Mesendoderm (in vitro differentiated cells): ENCODE results near the gene MAML3.

Experiments
- DNase-seq: peaks from one replicate; pipeline ENCODE4 v3.0.0; 2013
- H2AK5ac ChIP-seq: 2 replicates; pipeline ENCODE4 v1.6.1; 2013; ENCODE audit warnings: low read length, inconsistent platforms
- H2BK120ac ChIP-seq: 2 replicates; pipeline ENCODE4 v1.6.1; 2013; ENCODE audit warnings: low read depth, mild to moderate bottlenecking, low read length, moderate library complexity, mixed read lengths
- H2BK15ac ChIP-seq: replicated peaks from 2 replicates; pipeline ENCODE4 v1.6.1; 2013; ENCODE audit warnings: low read depth, mild to moderate bottlenecking, moderate library complexity
- H2BK5ac ChIP-seq: 2 replicates; pipeline ENCODE4 v1.6.1; 2013; ENCODE audit warnings: low read length, inconsistent platforms
- H3K18ac ChIP-seq: 2 replicates; pipeline ENCODE4 v1.6.1; 2013; ENCODE audit warnings: mild to moderate bottlenecking, low read length, mixed read lengths
- H3K23ac ChIP-seq: one replicate; pipeline ENCODE4 v1.6.1; 2013; ENCODE audit warnings: low read length
- H3K27ac ChIP-seq: 2 replicates; pipeline ENCODE4 v1.5.1; 2013; ENCODE audit warnings: low read depth, mild to moderate bottlenecking, inconsistent platforms, low read length, moderate library complexity
- H3K27me3 ChIP-seq: 2 replicates; pipeline ENCODE4 v1.6.1; 2013; ENCODE audit warnings: low read length, control low read depth, mild to moderate bottlenecking, inconsistent platforms; ENCODE audit not compliant: insufficient read depth, poor library complexity
- H3K36me3 ChIP-seq: 2 replicates; pipeline ENCODE4 v1.6.1; 2013; ENCODE audit warnings: low read length, inconsistent platforms; ENCODE audit not compliant: control insufficient read depth, insufficient read depth
- H3K4ac ChIP-seq: one replicate; pipeline ENCODE4 v1.6.1; 2013; ENCODE audit warnings: low read depth, mild to moderate bottlenecking, low read length, moderate library complexity
- H3K4me1 ChIP-seq: 2 replicates; pipeline ENCODE4 v1.6.1; 2013; ENCODE audit warnings: low read depth, low read length, inconsistent platforms; ENCODE audit not compliant: control insufficient read depth
- H3K4me2 ChIP-seq: 2 replicates; pipeline ENCODE4 v1.6.1; 2013; ENCODE audit warnings: low read length
- H3K4me3 ChIP-seq: 2 replicates; pipeline ENCODE4 v1.5.1; 2013; ENCODE audit warnings: mild to moderate bottlenecking, low read length
- H3K56ac ChIP-seq: one replicate; pipeline ENCODE4 v1.6.1; 2013; ENCODE audit warnings: low read length
- H3K79me1 ChIP-seq: 2 replicates; pipeline ENCODE4 v1.6.1; 2013; ENCODE audit warnings: low read length, inconsistent platforms
- H3K79me2 ChIP-seq: 2 replicates; pipeline ENCODE4 v1.6.1; 2013; ENCODE audit warnings: mild to moderate bottlenecking, low read length; ENCODE audit not compliant: control insufficient read depth, insufficient read depth
- H3K9ac ChIP-seq: 2 replicates; pipeline ENCODE4 v1.6.1; 2013; ENCODE audit warnings: low read length, inconsistent platforms
- H4K5ac ChIP-seq: one replicate; pipeline ENCODE4 v1.6.1; 2013; ENCODE audit warnings: low read length
- H4K8ac ChIP-seq: one replicate; pipeline ENCODE4 v1.6.1; 2013; ENCODE audit warnings: low read depth, mild to moderate bottlenecking, control low read depth, low read length, moderate library complexity
- WGBS: extraction: QIAGEN DNeasy Blood & Tissue Kit; methylation state at CpG from one replicate; pipeline ENCODE4 v1.1.7; 2013; ENCODE audit warnings: low lambda C conversion rate, missing lambda C conversion rate; ENCODE audit not compliant: insufficient coverage; ENCODE audit errors: extremely low coverage; 5-methylcytosine and 5-hydroxymethylcytosine counted together

MAML3 gene

GRCh38 chr4:139735381-139736273 is 418.4 kb downstream of the MAML3 start:
- WGBS, result no CpG with 5 or more reads among the region's 59 CpGs
- Histone ChIP-seq H3K23ac (peak overlapping the region; percentile 71), H2AK5ac (no peak overlapping the region), H3K79me2 (no peaks in the 10 kb centered on the region), H3K36me3 (no peaks in the 10 kb centered on the region), H3K27me3 (no peaks in the 10 kb centered on the region), H3K4me2 (peak overlapping the region; percentile 82), H4K8ac (peak overlapping the region; percentile 3), H2BK5ac (peak overlapping the region; percentile 74), H3K9ac (peak overlapping the region; percentile 75), H4K5ac (peak overlapping the region; percentile 56), H3K4ac (peak overlapping the region; percentile 74), H3K4me3 (peak overlapping the region; percentile 53), H2BK120ac (no peak overlapping the region), H3K4me1 (peaks cover 18% of the 10 kb centered on the region), H3K18ac (peak overlapping the region; percentile 72), H3K56ac (peak overlapping the region; percentile 96), H2BK15ac (peak overlapping the region; percentile 14), H3K27ac (peak overlapping the region; percentile 78), H3K79me1 (no peaks in the 10 kb centered on the region)
- DNase-seq, result peak; percentile 71

- H4K5ac ChIP-seq, result no peak overlapping the region
- peak overlapping the region; percentile 78 for H3K27ac ChIP-seq
- no peak overlapping the region for H2AK5ac ChIP-seq
- peak overlapping the region; percentile 82 for H3K4me2 ChIP-seq
- peak overlapping the region; percentile 96 for H3K56ac ChIP-seq
- no peak overlapping the region for H2BK120ac ChIP-seq
- no peak overlapping the region for H3K23ac ChIP-seq
- no peak overlapping the region for H4K8ac ChIP-seq
- no peak overlapping the region for H2BK15ac ChIP-seq
- peak overlapping the region; percentile 74 for H2BK5ac ChIP-seq
- no peak overlapping the region for H3K4ac ChIP-seq
- WGBS, result no CpG with 5 or more reads among the region's 42 CpGs
- peak overlapping the region; percentile 82 for H3K18ac ChIP-seq
- no peaks in the 10 kb centered on the region for H3K79me2 ChIP-seq
- H3K36me3 ChIP-seq, result no peaks in the 10 kb centered on the region
- DNase-seq, result peak; percentile 96
- H3K9ac ChIP-seq, result peak overlapping the region; percentile 75
- peaks cover 18% of the 10 kb centered on the region for H3K4me1 ChIP-seq
- H3K27me3 ChIP-seq, result no peaks in the 10 kb centered on the region
- H3K4me3 ChIP-seq, result peak overlapping the region; percentile 53
- H3K79me1 ChIP-seq, result no peaks in the 10 kb centered on the region
These were observed 419.1 kb downstream of the MAML3 start for GRCh38 chr4:139734875-139735380.

DNA sequence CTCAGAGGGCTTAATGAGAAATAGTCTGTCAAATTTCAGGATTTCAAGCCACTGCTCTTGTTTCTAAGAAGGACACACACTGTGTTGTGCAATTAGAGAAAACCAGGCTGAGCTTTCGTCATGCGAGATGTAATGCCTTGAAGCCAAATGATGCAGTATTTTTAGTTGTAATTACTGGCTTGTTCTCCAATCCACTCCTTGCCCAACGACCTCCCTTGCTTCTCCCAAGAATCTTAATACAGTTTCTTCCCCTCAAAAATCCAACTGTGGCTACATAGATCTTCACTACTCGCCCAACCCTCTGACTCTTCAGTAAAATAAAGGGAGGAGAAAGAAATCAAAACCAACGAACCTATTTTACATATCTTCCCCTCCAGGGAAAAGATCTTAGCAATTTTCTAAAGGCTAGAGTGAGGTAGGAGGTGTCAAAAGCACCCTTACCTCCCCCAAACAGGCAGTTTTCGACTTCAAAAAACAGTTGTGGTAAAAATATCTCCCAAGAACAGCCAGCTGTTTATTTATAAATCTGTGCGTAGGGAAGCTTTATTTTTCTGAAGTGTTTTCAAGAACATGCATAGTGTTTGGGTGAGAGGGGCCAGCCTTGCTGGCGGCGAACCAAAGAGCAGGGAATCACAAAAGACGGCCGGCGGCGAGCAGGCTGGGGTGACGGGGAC is 419.6 kb downstream of the MAML3 start:
- no CpG with 5 or more reads among the region's 14 CpGs for WGBS
- Histone ChIP-seq H3K4me2 (peak overlapping the region; percentile 9), H3K9ac (peak overlapping the region; percentile 43), H3K4ac (no peak overlapping the region), H2BK5ac (no peak overlapping the region), H3K56ac (peak overlapping the region; percentile 49), H3K23ac (no peak overlapping the region), H3K79me1 (no peaks in the 10 kb centered on the region), H2BK120ac (peak overlapping the region; percentile 24), H4K8ac (no peak overlapping the region), H3K4me3 (no peak overlapping the region), H3K36me3 (no peaks in the 10 kb centered on the region), H3K79me2 (no peaks in the 10 kb centered on the region), H2AK5ac (no peak overlapping the region), H3K18ac (peak overlapping the region; percentile 82), H2BK15ac (no peak overlapping the region), H4K5ac (no peak overlapping the region), H3K27ac (no peak overlapping the region), H3K27me3 (no peaks in the 10 kb centered on the region), H3K4me1 (peaks cover 18% of the 10 kb centered on the region)
- DNase-seq, result peak; percentile 33

DNA sequence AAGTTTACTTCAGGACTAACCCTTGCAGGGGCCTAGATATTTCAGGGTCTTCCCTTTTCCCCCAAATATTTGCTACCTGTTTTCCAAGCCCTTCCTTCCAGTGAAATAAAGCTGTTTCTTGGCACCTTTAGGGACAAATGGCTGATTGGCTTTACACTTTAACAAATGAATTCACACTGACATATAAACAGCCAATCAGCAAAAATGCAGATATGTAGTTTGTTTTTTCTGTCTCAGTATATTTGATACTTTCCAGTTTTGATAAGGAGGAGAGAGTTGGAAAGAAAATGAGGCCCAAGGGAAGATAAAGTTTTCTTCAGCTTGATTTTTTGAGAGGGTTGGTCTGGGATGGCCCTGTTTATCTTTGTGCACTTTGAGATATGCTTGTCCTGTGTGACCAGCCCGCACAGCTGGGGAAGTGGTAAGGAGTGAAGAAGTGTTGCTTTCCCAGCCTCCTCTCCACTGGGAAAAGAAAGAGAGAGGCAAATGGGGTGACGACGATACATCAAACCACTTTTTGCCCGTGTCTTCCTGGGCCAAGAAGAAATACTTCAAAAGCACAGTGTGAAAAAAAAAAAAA is 420.9 kb downstream of the MAML3 start:
- no peak overlapping the region for H3K27ac ChIP-seq
- peaks cover 18% of the 10 kb centered on the region for H3K4me1 ChIP-seq
- no peaks in the 10 kb centered on the region for H3K27me3 ChIP-seq
- no peak overlapping the region for H3K9ac ChIP-seq
- H2BK120ac ChIP-seq, result no peak overlapping the region
- H4K5ac ChIP-seq, result no peak overlapping the region
- H3K36me3 ChIP-seq, result no peaks in the 10 kb centered on the region
- H3K18ac ChIP-seq, result no peak overlapping the region
- H3K79me1 ChIP-seq, result no peaks in the 10 kb centered on the region
- H4K8ac ChIP-seq, result no peak overlapping the region
- no peak overlapping the region for H3K4me3 ChIP-seq
- no peak overlapping the region for H3K56ac ChIP-seq
- H3K79me2 ChIP-seq, result no peaks in the 10 kb centered on the region
- H2AK5ac ChIP-seq, result no peak overlapping the region
- no peak overlapping the region for H2BK15ac ChIP-seq
- no peak overlapping the region for H2BK5ac ChIP-seq
- no peak overlapping the region for H3K23ac ChIP-seq
- H3K4me2 ChIP-seq, result no peak overlapping the region
- WGBS, result no CpG with 5 or more reads among the region's 4 CpGs
- H3K4ac ChIP-seq, result no peak overlapping the region
- DNase-seq, result peak; percentile 68

DNA sequence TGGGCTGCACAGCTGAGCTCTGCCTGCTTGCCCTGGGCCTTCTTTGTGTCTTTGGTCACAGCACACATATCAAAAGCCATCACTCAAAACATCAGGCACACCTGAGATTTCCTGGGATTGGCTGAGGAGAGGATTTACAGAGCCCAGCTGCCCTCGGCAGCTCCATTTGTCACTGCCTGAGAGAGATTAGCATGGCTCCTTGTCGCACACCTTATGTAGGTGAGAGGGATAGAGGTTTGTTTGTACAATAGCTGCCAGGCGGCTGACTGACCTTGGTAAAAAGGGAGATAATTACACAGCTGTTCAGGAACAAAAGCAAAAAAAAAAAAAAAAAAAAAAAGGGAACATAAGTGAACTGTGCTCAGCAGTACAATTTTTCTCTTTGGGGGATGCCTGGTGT is 425.1 kb downstream of the MAML3 start:
- H3K27me3 ChIP-seq, result no peaks in the 10 kb centered on the region
- no peak for DNase-seq
- H3K4me3 ChIP-seq, result no peak overlapping the region
- H3K36me3 ChIP-seq, result no peaks in the 10 kb centered on the region
- H4K5ac ChIP-seq, result no peak overlapping the region
- no peaks in the 10 kb centered on the region for H3K79me2 ChIP-seq
- H2BK5ac ChIP-seq, result no peak overlapping the region
- no peak overlapping the region for H2BK120ac ChIP-seq
- no peak overlapping the region for H2AK5ac ChIP-seq
- H3K9ac ChIP-seq, result no peak overlapping the region
- H3K4me1 ChIP-seq, result peaks cover 4% of the 10 kb centered on the region
- no CpG with 5 or more reads among the region's 3 CpGs for WGBS
- H3K4ac ChIP-seq, result no peak overlapping the region
- no peak overlapping the region for H3K27ac ChIP-seq
- no peak overlapping the region for H3K4me2 ChIP-seq
- H3K23ac ChIP-seq, result no peak overlapping the region
- no peak overlapping the region for H4K8ac ChIP-seq
- H3K56ac ChIP-seq, result no peak overlapping the region
- no peak overlapping the region for H2BK15ac ChIP-seq
- no peaks in the 10 kb centered on the region for H3K79me1 ChIP-seq
- no peak overlapping the region for H3K18ac ChIP-seq
